Hair follicular keratinocyte (primary cell): ENCODE measurements around the gene DOK1. TPM values are rescaled to one million over a fixed set of nuclear protein-coding genes. Genes with fewer than 3 reads are reported as not detected.

Experiments
- total RNA-seq: library from RNA; depleted of rRNA; stranded (reverse); fragments of >200 nt; gene quantifications from 2 replicates; pipeline ENCODE4 v1.2.3, GENCODE V29; 2015

The DOK1 gene
- 3.7 and 4.8 TPM in 2 replicates for total RNA-seq

GRCh38 chr2:74553892-74554819, at the start of gene DOK1, which contains the start of gene LOXL3:
Gene DOK1, plus strand, starts transcription at chr2:74554720. Its CDS starts 35 bp downstream, at chr2:74554755.
Gene LOXL3, minus strand, starts transcription at chr2:74553942. Its CDS starts 1,308 bp downstream, at chr2:74552634.

GRCh38 chr2:74507145-74507925, 47.2 kb upstream of the DOK1 start, which contains the start of gene PCGF1:
Gene PCGF1, minus strand, starts transcription at chr2:74507695. Its CDS starts 27 bp downstream, at chr2:74507668.

GRCh38 chr2:74514368-74515270, 39.9 kb upstream of the DOK1 start, which contains the start of gene TLX2:
Gene TLX2, plus strand, starts transcription at chr2:74514450. Its CDS starts 357 bp downstream, at chr2:74514807.

GRCh38 chr2:74525717-74526648, 28.5 kb upstream of the DOK1 start, which contains the start of gene DQX1:
Gene DQX1, minus strand, starts transcription at chr2:74526231. Its CDS starts 502 bp downstream, at chr2:74525729.

GRCh38 chr2:74529357-74530238, 24.9 kb upstream of the DOK1 start, which contains the start of the genes AUP1 and HTRA2:
Gene AUP1, minus strand, starts transcription at chr2:74529706. Its CDS starts 77 bp downstream, at chr2:74529629.
Gene HTRA2, plus strand, starts transcription at chr2:74529933. Its CDS starts 74 bp downstream, at chr2:74530007.

Other genes starting within 250 kb of the DOK1 start
- not detected in 2 replicates for gene SLC4A5, start 211.3 kb upstream of the DOK1 start, total RNA-seq
- gene DCTN1, start 174.4 kb upstream of the DOK1 start, total RNA-seq: 86.5 and 118 TPM in 2 replicates
- 3.6 and 4.8 TPM in 2 replicates for gene C2orf81, start 133.1 kb upstream of the DOK1 start, total RNA-seq
- 46.2 and 64.7 TPM in 2 replicates for gene WDR54, start 133.0 kb upstream of the DOK1 start, total RNA-seq
- gene RTKN, start 112.8 kb upstream of the DOK1 start, total RNA-seq: 117 and 135 TPM in 2 replicates
- gene INO80B, start 99.6 kb upstream of the DOK1 start, total RNA-seq: 14.9 and 28.2 TPM in 2 replicates
- gene WBP1, start 96.3 kb upstream of the DOK1 start, total RNA-seq: 44.0 and 71.1 TPM in 2 replicates
- gene MOGS, start 89.3 kb upstream of the DOK1 start, total RNA-seq: 105 and 113 TPM in 2 replicates
- 27.6 and 72.9 TPM in 2 replicates for gene MRPL53, start 82.0 kb upstream of the DOK1 start, total RNA-seq
- gene CCDC142, start 71.7 kb upstream of the DOK1 start, total RNA-seq: 6.1 and 16.7 TPM in 2 replicates
- gene TTC31, start 71.6 kb upstream of the DOK1 start, total RNA-seq: 15.1 and 20.1 TPM in 2 replicates
- gene LBX2, start 55.1 kb upstream of the DOK1 start, total RNA-seq: 0.65 and 1.2 TPM in 2 replicates
- gene PCGF1, start 47.0 kb upstream of the DOK1 start, total RNA-seq: 21.4 and 22.4 TPM in 2 replicates
- gene TLX2, start 40.3 kb upstream of the DOK1 start, total RNA-seq: 0.08 TPM in 1 of 2 replicates, not detected in the other
- 1.9 and 4.2 TPM in 2 replicates for gene DQX1, start 28.5 kb upstream of the DOK1 start, total RNA-seq
- gene AUP1, start 25.0 kb upstream of the DOK1 start, total RNA-seq: 107 and 116 TPM in 2 replicates
- gene HTRA2, start 24.8 kb upstream of the DOK1 start, total RNA-seq: 26.8 and 36.5 TPM in 2 replicates
- 1.0 and 1.6 TPM in 2 replicates for gene LOXL3, start 778 bp upstream of the DOK1 start, total RNA-seq
- 3.3 TPM in 1 of 2 replicates, not detected in the other for gene M1AP, start 93.6 kb downstream of the DOK1 start, total RNA-seq
- 10.3 and 11.9 TPM in 2 replicates for gene SEMA4F, start 99.5 kb downstream of the DOK1 start, total RNA-seq